K562 (cell line): ENCODE data around the gene TPD52L1. TPM values are rescaled to one million over a fixed set of nuclear protein-coding genes. Genes with fewer than 3 reads are reported as not detected.

Experiments
- ATAC-seq: fragments of 200-7000 bp; cut with Tn5 transposase; 3 replicates; pipeline ENCODE4 v1.9.1; 2020; ENCODE audit warnings: moderate library complexity
- BruUV-seq: library from RNA; stranded (reverse); fragments of 400-500 nt; replicated peaks from 2 replicates; lab custom pipeline; 2021; lab: Mats Ljungman, UMichigan
- CTCF ChIA-PET: fragments of 300-600 bp; formaldehyde crosslinking; extraction: SDS; loops from one replicate; lab custom pipeline; 2021; ENCODE audit warnings: low intra/inter-chr PET ratio; lab: Yijun Ruan, JAX
- POLR2A ChIA-PET: fragments of 300-600, 350-650 bp; sonication (Branson Sonifier 250); formaldehyde crosslinking; extraction: SDS; loops from one replicate; lab custom pipeline; 2021; ENCODE audit warnings: antibody characterized with exemption, inconsistent platforms; lab: Yijun Ruan, JAX
- DNase-seq, 4 experiments: peaks; one replicate each; pipeline versions ENCODE4 v3.0.0 to v3.0.0-alpha.2; 2011 to 2018; ENCODE audit warnings: low spot score in 3 of 4, mixed read lengths in 3 of 4; ENCODE audit errors: extremely low read depth in 1 of 4
- FAIRE-seq: peaks from 2 replicates; lab custom pipeline; 2011; peaks lifted over from hg19 to GRCh38; lab: Jason Lieb, UNC
- H2AFZ ChIP-seq: 2 replicates; pipeline ENCODE4 v1.6.0; 2011; ENCODE audit warnings: low read depth, low read length, control low read depth, inconsistent platforms
- H3K27ac ChIP-seq: fragments of 200-600 bp; 3 replicates; pipeline ENCODE4 v1.8.0; 2011; ENCODE audit warnings: low read depth, mild to moderate bottlenecking, control low read depth, inconsistent platforms, low read length, moderate library complexity, mixed read lengths; ENCODE audit errors: extremely low read depth
- H3K27me3 ChIP-seq, 2 experiments: fragments of 300-600 bp in 1 of 2; 2 replicates in 1 of 2; 3 replicates in 1 of 2; pipeline versions ENCODE4 v1.6.0 to v1.8.0; 2011; ENCODE audit warnings: inconsistent platforms in 2 of 2, low read length in 2 of 2, mild to moderate bottlenecking in 1 of 2, mixed read lengths in 1 of 2, moderate library complexity in 1 of 2; ENCODE audit not compliant: control insufficient read depth in 2 of 2, insufficient read depth in 2 of 2
- H3K36me3 ChIP-seq: fragments of 300-600 bp; 3 replicates; pipeline ENCODE4 v1.8.0; 2011; ENCODE audit warnings: mild to moderate bottlenecking, low read length, inconsistent platforms; ENCODE audit not compliant: control insufficient read depth, insufficient read depth
- H3K4me1 ChIP-seq, 2 experiments: fragments of 200-600 bp in 1 of 2; replicated peaks in 1 of 2; 2 replicates in 1 of 2; 3 replicates in 1 of 2; pipeline versions ENCODE4 v1.5.1 to v1.8.0; 2011; ENCODE audit warnings: inconsistent platforms in 2 of 2, low read length in 2 of 2, mild to moderate bottlenecking in 1 of 2, mixed read lengths in 1 of 2, moderate library complexity in 1 of 2; ENCODE audit not compliant: control insufficient read depth in 2 of 2, insufficient read depth in 2 of 2
- H3K4me2 ChIP-seq: 2 replicates; pipeline ENCODE4 v1.6.1; 2011; ENCODE audit warnings: low read length, control low read depth, inconsistent platforms, mixed read lengths; ENCODE audit not compliant: insufficient read depth
- H3K4me3 ChIP-seq: fragments of 200-600 bp; sonication (generic), shearing (Covaris generic); 2 replicates; pipeline ENCODE4 v1.5.1; 2016; ENCODE audit warnings: control low read depth, inconsistent platforms
- H3K79me2 ChIP-seq: fragments of 200-600 bp; 3 replicates; pipeline ENCODE4 v1.8.0; 2011; ENCODE audit warnings: low read length, inconsistent platforms; ENCODE audit not compliant: control insufficient read depth, insufficient read depth
- H3K9ac ChIP-seq, 2 experiments: 2 replicates each; pipeline versions ENCODE4 v1.6.0 to v1.6.1; 2011; ENCODE audit warnings: low read depth in 2 of 2, low read length in 2 of 2, control low read depth in 1 of 2, inconsistent platforms in 1 of 2, mild to moderate bottlenecking in 1 of 2, mixed read lengths in 1 of 2; ENCODE audit not compliant: insufficient read depth in 1 of 2
- H3K9me1 ChIP-seq: one replicate; pipeline ENCODE4 v1.6.0; 2011; ENCODE audit warnings: inconsistent platforms, mild to moderate bottlenecking, low read length, moderate library complexity; ENCODE audit not compliant: control insufficient read depth, insufficient read depth
- H3K9me3 ChIP-seq: replicated peaks from 2 replicates; pipeline ENCODE4 v1.5.1; 2011; ENCODE audit warnings: low read depth, low read length, inconsistent platforms; ENCODE audit not compliant: control insufficient read depth, insufficient read depth
- H4K20me1 ChIP-seq: replicated peaks from 2 replicates; pipeline ENCODE4 v1.6.1; 2011; ENCODE audit warnings: low read length, inconsistent platforms, mixed read lengths; ENCODE audit not compliant: control insufficient read depth, insufficient read depth
- ASH1L ChIP-seq: fragments of 450-650 bp; IDR thresholded peaks from 2 replicates; pipeline ENCODE4 v1.6.1; 2018; ENCODE audit warnings: borderline replicate concordance, mild to moderate bottlenecking, low read depth; ENCODE audit not compliant: partially characterized antibody
- C11orf30 ChIP-seq: fragments of 450-650 bp; IDR thresholded peaks from 2 replicates; pipeline ENCODE4 v1.6.1; 2016; ENCODE audit warnings: low read depth, mild to moderate bottlenecking
- CBX8 ChIP-seq: fragments of 200-600 bp; sonication (generic); IDR thresholded peaks from 2 replicates; pipeline ENCODE4 v1.6.1; 2012; ENCODE audit warnings: borderline replicate concordance, mixed run types, low read depth, mild to moderate bottlenecking, moderate library complexity, mixed read lengths, low read length, control low read depth, inconsistent platforms; ENCODE audit not compliant: poor library complexity, severe bottlenecking; ENCODE audit errors: extremely low read depth
- EHMT2 ChIP-seq: fragments of 450-650 bp; IDR thresholded peaks from 2 replicates; pipeline ENCODE4 v1.6.1; 2018; ENCODE audit warnings: antibody characterized with exemption
- GTF2B ChIP-seq: IDR thresholded peaks from 2 replicates; pipeline ENCODE4 v1.6.1; 2011; ENCODE audit not compliant: insufficient read length; ENCODE audit errors: extremely low read depth
- HBP1 ChIP-seq: fragments of 450-650 bp; formaldehyde crosslinking; IDR thresholded peaks from 2 replicates; pipeline ENCODE4 v1.4.0; 2022; ENCODE audit warnings: missing genetic modification characterization
- MYBL2 ChIP-seq, 2 experiments: fragments of 450-650 bp in 1 of 2; sonication (generic) in 1 of 2; formaldehyde crosslinking in 1 of 2; IDR thresholded peaks; 2 replicates each; pipeline versions ENCODE4 v1.6.1 to v1.8.1; 2017 to 2022; ENCODE audit warnings: borderline replicate concordance in 1 of 2, inconsistent platforms in 1 of 2, low read depth in 1 of 2, mild to moderate bottlenecking in 1 of 2, missing genetic modification reagents in 1 of 2, moderate library complexity in 1 of 2
- NR2F6 ChIP-seq: fragments of 450-650 bp; formaldehyde crosslinking; IDR thresholded peaks from 2 replicates; pipeline ENCODE4 v1.4.0; 2020; ENCODE audit warnings: mild to moderate bottlenecking
- PPARD ChIP-seq: fragments of 250-450 bp; sonication (Bioruptor Pico); IDR thresholded peaks from 2 replicates; pipeline ENCODE4 v1.8.0; 2022; ENCODE audit warnings: inconsistent platforms, mild to moderate bottlenecking, moderate library complexity
- PRPF4 ChIP-seq: fragments of 200-400 bp; formaldehyde crosslinking; IDR thresholded peaks from one replicate; pipeline ENCODE4 v1.6.1; 2017; ENCODE audit warnings: low read length, low read depth, mild to moderate bottlenecking; ENCODE audit not compliant: insufficient read depth, poor library complexity, severe bottlenecking
- PTRF ChIP-seq: fragments of 450-650 bp; IDR thresholded peaks from 2 replicates; pipeline ENCODE4 v1.6.1; 2016; ENCODE audit warnings: mild to moderate bottlenecking, missing genetic modification characterization, missing compliant biosample characterization
- SAFB ChIP-seq: fragments of 200-400 bp; formaldehyde crosslinking; IDR thresholded peaks from 2 replicates; pipeline ENCODE4 v1.6.1; 2017; ENCODE audit warnings: low read depth, low read length, borderline replicate concordance
- TAF7 ChIP-seq: fragments of 450-650 bp; IDR thresholded peaks from 2 replicates; pipeline ENCODE4 v1.6.1; 2016; ENCODE audit warnings: missing genetic modification characterization, missing compliant biosample characterization
- ZEB2 ChIP-seq: fragments of 450-650 bp; IDR thresholded peaks from 2 replicates; pipeline ENCODE4 v1.6.1; 2016
- ZHX1 ChIP-seq: fragments of 150-350 bp; conservative IDR thresholded peaks from 2 replicates; pipeline ENCODE4 v1.6.1; 2014; ENCODE audit warnings: low read length
- ZNF165 ChIP-seq: fragments of 250-450 bp; sonication (Bioruptor Pico); IDR thresholded peaks from 2 replicates; pipeline ENCODE4 v1.4.0; 2020; ENCODE audit warnings: borderline replicate concordance
- WGBS: fragments of 100-300 bp; shearing (Covaris generic); methylation state at CpG from one replicate; pipeline ENCODE4 v1.1.6; 2016; ENCODE audit warnings: low coverage, mixed read lengths; ENCODE audit not compliant: insufficient coverage; ENCODE audit errors: missing lambda C conversion rate; 5-methylcytosine and 5-hydroxymethylcytosine counted together
- in situ Hi-C: fragments of 300-500 bp; cut with MboI; formaldehyde crosslinking; loops from 4 replicates; pipeline ENCODE4 v1.15.0; 2018; ENCODE audit warnings: inconsistent platforms, mixed read lengths
- intact Hi-C: fragments of 100-400 bp; cut with micrococcal nuclease; formaldehyde crosslinking; loops from 2 replicates; pipeline ENCODE4 v1.14.2; 2022
- polyA plus RNA-seq, 8 experiments: library from polyadenylated mRNA; depleted of rRNA in 4 of 8; stranded (reverse) in 5 of 8; unstranded in 3 of 8; fragments of >200 nt; fragmentation: Nextera tagmentation in 2 of 8; fragmentation: Illumina TruSeq in 1 of 8; extraction: Ambion mirVana in 2 of 8; extraction: Trizol in 1 of 8; gene quantifications; 2 replicates each; pipeline versions ENCODE4 v1.2.1 to v1.2.3, GENCODE V29; 2011 to 2014; ENCODE audit warnings: inconsistent platforms in 1 of 8, missing spikeins in 1 of 8
- total RNA-seq, 7 experiments: library from RNA; depleted of rRNA in 6 of 7; stranded (reverse); fragments of >200 nt in 6 of 7; fragmentation: Illumina TruSeq in 2 of 7; extraction: Trizol in 2 of 7; gene quantifications; 2 replicates each; pipeline versions ENCODE4 v1.2.1 to v1.2.3, GENCODE V29; 2011 to 2021; ENCODE audit warnings: low replicate concordance in 1 of 7

The TPD52L1 gene
- total and polyA plus RNA-seq, 9 of the 15 experiments (the other 6 are each of a cell fraction or from before 2014, with no cell fraction given) = 12.9 to 149 (median 75.7) TPM

GRCh38 chr6:125196613-125197012 is 43.0 kb downstream of the TPD52L1 start:
- intact Hi-C loops = no loop called here
- ChIA-PET CTCF (no interaction called here), POLR2A (interaction anchor here (0.6 to 1.6 kb wide), 4 partner anchors 12 to 97 kb away, joined by 3 to 4 read pairs (median 3); no protein-coding TSS in a partner anchor)
- in situ Hi-C loops = no loop called here
- no peak for ATAC-seq
- Histone ChIP-seq H3K79me2 (no peaks in the 10 kb centered on the region; the same call in 2 of the 3 replicates), H3K27ac (no peak overlapping the region), H3K4me2 (no peak overlapping the region), H2AFZ (no peak overlapping the region), H3K27me3 (no peaks in the 10 kb centered on the region), H3K36me3 (no peaks in the 10 kb centered on the region), H3K9me1 (no peaks in the 10 kb centered on the region), H3K9ac (no peak overlapping the region), H3K4me1 (peaks cover 8 to 36% of the 10 kb centered on the region in 2 experiments; a peak in 4 of 5 replicates), H4K20me1 (no peaks in the 10 kb centered on the region), H3K9me3 (no peaks in the 10 kb centered on the region), H3K4me3 (no peak overlapping the region)
- TF ChIP-seq PPARD (CRISPR knock-in tag) (no peak), ASH1L (no peak), C11orf30 (no peak), PRPF4 (no peak), TAF7 (tag) (no peak), ZHX1 (no peak), ZEB2 (no peak), CBX8 (no peak), SAFB (no peak), HBP1 (CRISPR knock-in tag) (no peak), GTF2B (no peak), NR2F6 (CRISPR knock-in tag) (no peak), ZNF165 (CRISPR knock-in tag) (no peak), EHMT2 (no peak), MYBL2 (IDR thresholded peaks at IDR 0.05; ENCODE audit: low read depth) (no peak), MYBL2 (CRISPR knock-in tag; IDR thresholded peaks at IDR 0.05; ENCODE audit: borderline replicate concordance) (no peak), PTRF (tag) (no peak)
- no peak for DNase-seq
- 74% methylated on average over 3 of the region's 3 CpGs for WGBS
- BruUV-seq = no TSS peak
- no peak for FAIRE-seq
